IMR-90 (cell line): ENCODE data around the gene TAS1R1.

Source experiments
- CEBPB ChIP-seq: IDR thresholded peaks from 2 replicates; pipeline ENCODE4 v1.6.1; 2012; ENCODE audit warnings: low read depth, low read length, improper control_type of control experiment
- FOS ChIP-seq: fragments of 150-350 bp; IDR thresholded peaks from 2 replicates; pipeline ENCODE4 v1.6.1; 2016; ENCODE audit warnings: low read depth, low read length
- MAFK ChIP-seq: IDR thresholded peaks from 2 replicates; pipeline ENCODE4 v1.6.1; 2012; ENCODE audit warnings: low read depth, low read length, improper control_type of control experiment
- MAZ ChIP-seq: IDR thresholded peaks from 2 replicates; pipeline ENCODE4 v1.6.1; 2012; ENCODE audit warnings: low read depth, mild to moderate bottlenecking, low read length, improper control_type of control experiment, moderate library complexity, borderline replicate concordance
- POLR2A ChIP-seq: IDR thresholded peaks from 2 replicates; pipeline ENCODE4 v1.6.1; 2012; ENCODE audit warnings: mild to moderate bottlenecking, low read depth, low read length
- RAD21 ChIP-seq: IDR thresholded peaks from 2 replicates; pipeline ENCODE4 v1.6.1; 2012; ENCODE audit warnings: low read length, improper control_type of control experiment
- SMC3 ChIP-seq: fragments of 150-350 bp; IDR thresholded peaks from 2 replicates; pipeline ENCODE4 v1.6.1; 2016; ENCODE audit warnings: low read depth, mild to moderate bottlenecking, antibody characterized with exemption, low read length, moderate library complexity
- TF ChIP-seq, protein P1 (sequence below): conservative IDR thresholded peaks from 2 replicates; pipeline ENCODE4 v1.5.1; 2012; ENCODE audit warnings: mild to moderate bottlenecking, low read depth, low read length, improper control_type of control experiment
- TF ChIP-seq, protein P2 (sequence below): fragments of 150-350 bp; IDR thresholded peaks from 2 replicates; pipeline ENCODE4 v1.6.1; 2017; ENCODE audit warnings: mild to moderate bottlenecking, antibody characterized with exemption, low read length, low read depth
- TF ChIP-seq, protein P3 (sequence below): fragments of 150-350 bp; IDR thresholded peaks from 2 replicates; pipeline ENCODE4 v1.6.1; 2016; ENCODE audit warnings: low read depth, mild to moderate bottlenecking, low read length, moderate library complexity, borderline replicate concordance

DNA sequence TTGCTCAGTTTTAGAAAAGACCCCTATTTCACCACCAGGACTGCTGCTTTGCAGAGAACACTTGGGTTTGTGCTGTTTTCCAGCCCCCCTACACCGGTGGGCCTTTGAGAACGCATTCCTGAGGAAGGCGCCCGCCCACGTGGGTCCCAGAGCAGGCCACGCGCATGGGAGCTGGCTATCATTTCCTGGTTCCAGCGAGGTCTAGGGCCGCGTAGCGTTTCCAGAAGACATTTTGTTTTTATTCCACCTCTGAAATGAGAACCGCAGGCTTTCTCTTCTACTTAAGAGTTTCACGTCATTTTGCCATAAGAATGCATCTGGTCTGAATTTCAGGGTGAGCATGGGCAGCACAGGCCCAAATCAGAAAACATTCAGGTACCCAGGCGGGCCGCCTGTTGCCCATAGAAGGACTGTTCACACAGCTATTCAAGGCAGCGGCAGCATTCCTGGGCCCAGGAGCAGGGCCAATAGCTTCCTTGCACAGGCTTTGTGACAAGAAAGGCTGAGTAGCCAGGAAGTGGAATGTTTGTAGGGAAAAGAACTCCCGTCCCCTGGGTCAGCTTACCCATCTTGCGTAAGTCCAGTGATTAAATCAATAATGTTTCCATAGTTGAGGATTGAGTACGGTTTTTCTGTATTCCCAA is 48.9 kb downstream of the TAS1R1 start:
- TF ChIP-seq, protein P1, sequence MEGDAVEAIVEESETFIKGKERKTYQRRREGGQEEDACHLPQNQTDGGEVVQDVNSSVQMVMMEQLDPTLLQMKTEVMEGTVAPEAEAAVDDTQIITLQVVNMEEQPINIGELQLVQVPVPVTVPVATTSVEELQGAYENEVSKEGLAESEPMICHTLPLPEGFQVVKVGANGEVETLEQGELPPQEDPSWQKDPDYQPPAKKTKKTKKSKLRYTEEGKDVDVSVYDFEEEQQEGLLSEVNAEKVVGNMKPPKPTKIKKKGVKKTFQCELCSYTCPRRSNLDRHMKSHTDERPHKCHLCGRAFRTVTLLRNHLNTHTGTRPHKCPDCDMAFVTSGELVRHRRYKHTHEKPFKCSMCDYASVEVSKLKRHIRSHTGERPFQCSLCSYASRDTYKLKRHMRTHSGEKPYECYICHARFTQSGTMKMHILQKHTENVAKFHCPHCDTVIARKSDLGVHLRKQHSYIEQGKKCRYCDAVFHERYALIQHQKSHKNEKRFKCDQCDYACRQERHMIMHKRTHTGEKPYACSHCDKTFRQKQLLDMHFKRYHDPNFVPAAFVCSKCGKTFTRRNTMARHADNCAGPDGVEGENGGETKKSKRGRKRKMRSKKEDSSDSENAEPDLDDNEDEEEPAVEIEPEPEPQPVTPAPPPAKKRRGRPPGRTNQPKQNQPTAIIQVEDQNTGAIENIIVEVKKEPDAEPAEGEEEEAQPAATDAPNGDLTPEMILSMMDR = no peak
- no peak for TF ChIP-seq POLR2A
- peak; percentile 91 for TF ChIP-seq CEBPB
- no peak for TF ChIP-seq RAD21
- TF ChIP-seq, protein P2, sequence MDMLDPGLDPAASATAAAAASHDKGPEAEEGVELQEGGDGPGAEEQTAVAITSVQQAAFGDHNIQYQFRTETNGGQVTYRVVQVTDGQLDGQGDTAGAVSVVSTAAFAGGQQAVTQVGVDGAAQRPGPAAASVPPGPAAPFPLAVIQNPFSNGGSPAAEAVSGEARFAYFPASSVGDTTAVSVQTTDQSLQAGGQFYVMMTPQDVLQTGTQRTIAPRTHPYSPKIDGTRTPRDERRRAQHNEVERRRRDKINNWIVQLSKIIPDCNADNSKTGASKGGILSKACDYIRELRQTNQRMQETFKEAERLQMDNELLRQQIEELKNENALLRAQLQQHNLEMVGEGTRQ = peak; percentile 67; the same call in 1 of the 2 replicates
- no peak; the same call in 1 of the 2 replicates for TF ChIP-seq MAZ
- 0 out of 2 replicates have a peak, but pooled peaks have one; percentile 29 for TF ChIP-seq MAFK
- TF ChIP-seq SMC3 = no peak
- TF ChIP-seq, protein P3, sequence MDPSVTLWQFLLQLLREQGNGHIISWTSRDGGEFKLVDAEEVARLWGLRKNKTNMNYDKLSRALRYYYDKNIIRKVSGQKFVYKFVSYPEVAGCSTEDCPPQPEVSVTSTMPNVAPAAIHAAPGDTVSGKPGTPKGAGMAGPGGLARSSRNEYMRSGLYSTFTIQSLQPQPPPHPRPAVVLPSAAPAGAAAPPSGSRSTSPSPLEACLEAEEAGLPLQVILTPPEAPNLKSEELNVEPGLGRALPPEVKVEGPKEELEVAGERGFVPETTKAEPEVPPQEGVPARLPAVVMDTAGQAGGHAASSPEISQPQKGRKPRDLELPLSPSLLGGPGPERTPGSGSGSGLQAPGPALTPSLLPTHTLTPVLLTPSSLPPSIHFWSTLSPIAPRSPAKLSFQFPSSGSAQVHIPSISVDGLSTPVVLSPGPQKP = no peak
- TF ChIP-seq FOS = no peak
